GM21367 (cell line): ENCODE data around the gene ITPK1.

ENCODE experiments used
- ATAC-seq: cut with Tn5 transposase; IDR thresholded peaks from one replicate; pipeline ENCODE4 v1.9.1; 2021; ENCODE audit not compliant: unreplicated experiment

The ITPK1 gene

DNA sequence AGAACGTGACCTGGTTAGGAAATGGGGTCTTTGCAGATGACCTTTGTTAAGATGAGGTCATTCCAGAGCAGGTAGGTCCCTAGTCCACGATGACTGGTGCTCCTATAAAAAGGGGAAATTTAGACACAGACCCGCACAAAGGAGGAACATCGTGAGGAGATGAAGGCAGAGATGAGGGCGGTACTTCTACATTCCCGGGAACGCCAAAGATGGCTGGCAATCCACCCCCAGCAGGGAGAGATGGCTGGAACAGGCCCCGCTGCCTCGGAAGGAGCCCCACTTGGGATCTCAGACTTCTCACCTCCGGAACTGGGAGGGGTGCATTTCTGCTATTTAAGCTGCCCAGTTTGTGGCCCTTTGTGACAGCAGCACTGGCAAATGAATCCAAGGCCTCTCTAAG lies 85.0 kb downstream of the ITPK1 start:
- ATAC-seq: no peak

DNA sequence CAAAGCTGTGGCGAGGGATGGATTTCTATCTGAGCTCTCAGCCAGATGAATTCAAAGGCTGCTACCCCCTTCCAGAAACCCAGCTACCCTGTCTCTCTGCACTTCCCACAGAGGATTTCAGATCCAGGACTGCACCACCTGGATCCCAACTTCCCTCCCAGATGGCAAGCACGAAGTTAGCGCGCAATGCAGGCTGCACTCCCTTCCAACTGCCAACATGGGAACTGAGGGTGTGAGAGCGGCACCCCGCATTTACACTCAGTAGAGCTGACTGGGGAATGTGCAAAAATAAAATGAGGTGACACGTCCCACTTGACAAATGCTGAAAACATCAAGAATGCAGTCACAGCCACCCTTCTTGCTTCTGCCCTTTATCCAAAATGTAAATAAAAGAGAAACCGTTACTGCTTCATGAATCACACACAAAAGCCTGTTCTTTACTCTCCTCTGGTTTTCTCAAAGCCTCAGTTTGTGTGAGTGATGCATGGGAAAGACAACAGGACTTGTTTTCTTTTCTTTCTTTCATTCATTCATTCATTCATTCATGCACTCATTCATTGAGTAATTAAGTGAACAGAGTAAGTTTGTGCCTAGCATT lies 85.7 kb downstream of the ITPK1 start:
- no peak for ATAC-seq

DNA sequence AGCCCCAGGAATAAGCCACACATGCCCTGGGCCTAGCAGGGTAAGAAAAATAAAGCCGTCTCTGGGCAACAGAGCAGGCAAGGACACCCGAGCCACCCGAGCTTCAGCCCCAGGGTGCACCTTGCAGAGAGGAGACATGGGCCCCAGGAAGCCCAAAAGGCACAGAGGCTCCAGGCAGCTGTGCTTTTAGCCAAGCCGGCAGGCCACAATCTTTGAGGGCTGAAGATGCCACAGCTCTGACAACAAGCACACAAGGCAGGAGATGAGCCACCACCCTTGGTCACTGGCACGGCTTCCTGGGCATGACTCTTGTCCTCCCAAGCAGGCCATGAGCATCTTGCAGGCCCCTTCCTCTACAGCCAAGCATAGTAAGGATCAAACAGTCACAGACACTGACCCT lies 86.3 kb downstream of the ITPK1 start:
- ATAC-seq: no peak

DNA sequence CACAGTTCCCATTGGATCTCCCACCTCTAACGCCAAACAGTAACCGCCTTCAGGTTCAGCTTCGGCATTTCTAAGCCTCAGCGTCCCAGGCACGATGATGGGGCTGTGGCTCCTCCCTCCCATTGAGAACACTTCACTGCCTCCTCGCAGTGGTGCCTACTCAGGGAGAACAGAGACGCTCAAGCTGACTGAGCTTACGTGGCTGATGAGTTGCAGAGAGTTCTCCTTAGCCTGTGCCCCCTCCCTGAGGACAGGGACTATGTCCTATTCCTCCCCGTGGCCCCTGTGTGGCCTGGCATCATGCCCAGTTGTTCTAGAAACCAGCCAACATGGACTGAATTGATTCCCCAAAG lies 87.0 kb downstream of the ITPK1 start:
- no peak for ATAC-seq

DNA sequence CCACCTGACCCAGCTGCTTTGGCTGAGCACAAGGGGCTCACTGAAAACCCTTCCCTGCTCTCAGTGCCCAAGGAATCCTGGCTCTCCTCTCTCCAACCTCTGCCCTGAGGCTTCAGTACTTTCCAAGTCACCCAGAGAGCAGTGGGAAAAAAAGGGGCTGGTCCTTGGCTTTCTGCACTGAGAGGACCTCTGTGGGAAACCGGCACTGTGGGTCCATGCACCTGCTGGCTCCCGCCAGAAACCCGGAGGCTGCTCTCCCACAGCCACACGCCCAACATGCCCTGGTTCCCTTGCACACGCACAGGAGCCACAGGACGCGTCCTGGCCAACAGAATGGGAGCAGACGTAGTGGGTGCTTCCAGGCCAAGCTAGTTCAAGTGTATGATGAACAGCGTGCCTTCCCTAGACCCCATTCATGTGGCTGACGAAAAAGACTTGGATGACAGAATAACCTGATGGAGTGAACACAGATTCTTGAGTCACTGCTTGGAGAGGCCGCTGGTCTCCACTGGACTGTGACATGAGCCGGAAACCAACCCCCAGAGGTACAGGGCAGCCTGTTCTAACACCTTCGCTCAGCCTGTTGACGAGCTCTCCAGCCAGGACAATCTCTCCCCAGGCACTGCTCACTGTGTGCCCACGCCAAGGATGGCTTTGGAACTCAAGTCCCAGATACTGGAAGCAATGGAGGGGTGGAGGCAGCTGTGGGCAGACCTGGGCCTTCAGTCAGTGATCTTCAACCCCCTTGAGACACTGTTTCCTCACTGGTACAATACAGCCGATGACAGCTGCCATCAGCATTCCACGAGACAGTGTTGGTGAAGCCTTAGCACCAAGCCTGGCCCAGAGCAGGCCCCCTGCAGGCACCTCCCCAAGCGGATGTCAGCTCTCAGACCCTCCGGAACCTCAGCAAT lies 87.7 kb downstream of the ITPK1 start:
- ATAC-seq: no peak

DNA sequence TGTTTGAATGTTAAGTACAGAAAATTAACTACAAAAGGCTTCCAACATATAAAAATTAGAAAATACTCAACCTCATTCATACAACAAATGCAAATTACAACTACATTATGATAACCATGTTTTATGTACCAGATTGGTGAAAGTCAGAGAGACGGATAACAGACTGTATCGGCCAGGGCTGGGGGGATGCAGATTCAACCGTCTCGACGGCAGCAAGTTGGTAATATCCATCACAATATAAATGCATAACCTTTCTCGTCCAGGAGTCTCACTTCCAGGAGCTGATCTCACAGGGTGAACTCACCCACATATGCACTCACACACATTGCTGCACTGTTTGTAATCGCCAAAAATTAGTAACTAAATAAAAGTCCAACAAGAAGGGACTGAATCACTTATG lies 89.4 kb downstream of the ITPK1 start:
- no peak for ATAC-seq

DNA sequence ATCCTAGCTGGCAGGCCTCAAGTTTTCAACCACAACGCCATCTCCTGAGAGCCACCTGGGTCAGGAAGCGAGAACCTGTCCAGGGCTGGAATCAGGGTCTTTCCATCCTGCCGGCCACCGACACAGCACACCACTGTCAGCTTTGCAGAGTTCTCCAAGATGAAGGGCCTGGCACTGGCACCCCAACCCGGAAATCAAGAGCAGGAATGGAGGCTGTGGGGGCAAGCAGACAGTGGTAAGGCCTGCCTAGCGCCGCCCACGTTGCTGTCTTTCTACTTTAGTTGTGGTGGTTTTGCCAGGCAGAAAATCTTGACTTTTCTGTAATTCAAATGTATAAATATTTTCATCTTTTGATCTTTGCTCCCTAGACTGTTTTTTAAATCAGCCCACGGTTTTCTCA lies 90.7 kb downstream of the ITPK1 start:
- no peak for ATAC-seq

DNA sequence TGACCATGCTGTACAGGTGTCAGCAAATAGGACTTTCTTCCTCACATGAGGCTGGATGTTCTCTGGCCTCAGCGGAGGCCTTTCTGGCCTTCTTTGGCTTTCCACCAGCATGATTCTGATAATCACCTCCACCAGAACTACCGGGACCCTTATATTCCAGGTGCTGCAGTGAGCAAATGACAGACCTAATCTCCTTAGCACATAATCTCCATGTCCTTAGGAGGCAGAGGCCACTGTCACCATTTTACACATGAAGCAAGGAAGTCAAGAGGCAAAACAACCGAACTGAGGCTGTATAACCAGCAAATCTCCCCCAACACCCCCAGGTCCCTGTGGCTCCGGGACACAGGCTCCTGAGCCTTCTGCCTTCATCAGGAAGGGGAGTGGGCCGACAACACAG lies 91.2 kb downstream of the ITPK1 start:
- no peak for ATAC-seq

DNA sequence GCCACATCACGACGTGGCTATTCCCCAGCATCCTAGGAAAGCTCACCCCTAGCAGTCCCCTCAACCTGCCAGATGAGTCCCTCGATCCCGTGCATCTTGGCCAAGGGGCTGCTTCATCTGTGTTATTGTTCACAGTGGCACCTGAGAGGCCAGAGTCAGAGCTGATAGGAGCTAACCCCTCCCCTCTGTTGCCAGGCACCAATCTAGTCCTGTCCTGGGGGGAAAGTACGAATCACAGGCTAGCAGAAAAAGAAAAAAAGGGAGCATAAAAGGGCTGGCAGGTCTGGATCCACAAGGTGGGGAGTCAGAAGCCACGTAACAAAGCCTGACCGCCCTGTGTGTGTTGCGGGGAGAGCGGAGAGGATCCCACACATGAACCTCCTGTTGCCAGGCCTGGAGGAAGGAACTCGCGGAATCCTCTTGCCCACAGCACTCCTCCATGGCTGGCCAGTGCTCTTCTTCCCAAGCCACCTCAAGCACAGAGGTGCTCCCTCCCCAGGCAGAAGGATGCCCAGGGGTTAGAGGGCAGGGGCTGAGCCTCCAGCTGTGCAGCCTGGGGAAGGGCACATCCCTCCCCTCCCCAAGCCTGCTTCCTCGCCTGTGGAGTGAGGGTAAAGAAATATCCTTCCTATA lies 91.8 kb downstream of the ITPK1 start:
- ATAC-seq: no peak

DNA sequence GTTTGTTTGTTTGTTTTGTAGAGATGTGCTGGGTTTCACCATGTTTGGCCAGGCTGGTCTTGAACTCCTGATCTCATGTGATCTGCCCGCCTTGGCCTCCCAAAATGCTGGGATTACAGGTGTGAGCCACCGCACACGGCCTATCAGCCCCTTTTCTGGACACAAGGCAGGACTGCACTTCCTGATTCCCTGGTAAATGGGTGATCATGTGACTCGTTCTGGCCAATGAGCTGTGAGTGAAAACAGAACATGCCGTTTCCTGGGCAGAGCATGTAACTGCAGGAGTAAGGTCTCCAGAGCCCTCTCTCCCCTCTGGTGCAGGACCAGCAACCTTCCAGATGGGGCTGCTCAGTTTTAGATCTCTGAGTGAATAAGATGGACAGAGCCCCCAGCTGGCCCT lies 92.7 kb downstream of the ITPK1 start:
- ATAC-seq: no peak

DNA sequence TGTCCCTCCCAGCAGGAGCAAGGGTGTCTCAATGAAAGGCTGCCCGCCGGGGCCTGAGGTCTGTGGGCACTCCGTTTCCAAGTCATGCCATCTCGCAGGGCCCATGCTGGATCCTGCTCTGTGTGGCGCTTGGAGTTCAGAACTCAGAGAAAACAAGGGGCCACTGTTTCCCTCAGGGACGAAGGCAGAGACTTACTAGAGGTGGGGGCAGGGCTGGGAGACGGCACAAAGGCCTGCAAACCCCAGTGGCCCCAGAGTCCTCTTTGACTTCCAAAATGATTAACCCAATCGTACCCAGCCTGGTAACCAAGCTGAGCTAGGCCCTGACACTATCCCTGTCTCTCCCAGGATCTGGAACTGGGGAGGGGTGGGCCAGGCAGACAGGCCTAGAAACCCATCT lies 95.8 kb downstream of the ITPK1 start:
- ATAC-seq: no peak

DNA sequence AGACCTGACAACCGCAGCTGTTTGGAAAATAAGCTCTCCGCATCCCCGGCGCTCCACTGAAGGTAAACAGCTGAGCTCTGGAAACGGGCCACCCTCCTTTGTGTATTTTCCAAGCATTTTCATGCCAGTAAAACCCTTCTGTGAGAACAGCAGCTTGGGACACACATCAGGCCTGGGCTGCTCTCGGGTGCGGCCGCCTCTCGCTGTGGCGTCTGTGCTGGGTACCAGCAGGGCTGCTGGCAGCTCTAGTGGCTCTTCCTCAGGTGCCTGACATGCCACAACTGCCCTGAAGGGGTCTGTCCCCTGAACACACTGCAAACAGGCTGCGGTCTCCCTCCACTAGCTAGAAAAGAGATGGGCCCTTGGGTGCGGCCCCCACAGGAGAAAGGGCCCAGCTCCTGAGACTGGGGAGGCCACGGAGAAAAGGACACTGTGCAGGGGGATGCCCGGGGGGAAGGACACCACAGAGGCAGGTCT lies 96.3 kb downstream of the ITPK1 start:
- ATAC-seq: no peak

DNA sequence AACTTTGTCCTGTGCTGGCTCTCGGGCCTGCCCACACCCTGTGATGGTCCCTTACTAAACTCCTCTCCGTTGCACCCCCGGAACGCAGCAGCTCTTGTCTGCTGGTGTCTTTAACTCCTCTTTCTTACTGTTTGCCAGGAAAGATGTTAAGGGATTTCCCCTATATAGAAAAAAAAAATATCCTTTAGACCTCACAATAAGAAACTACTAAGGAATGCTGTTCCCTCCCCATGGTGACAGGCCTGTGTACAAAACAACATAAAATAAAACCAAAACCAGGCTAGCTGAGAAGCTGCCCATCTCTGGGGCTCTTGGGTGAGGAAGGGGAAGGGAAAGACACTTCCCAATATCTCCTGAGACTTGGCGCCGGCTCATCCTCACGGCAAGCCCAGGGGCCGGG lies 97.4 kb downstream of the ITPK1 start:
- ATAC-seq: no peak

DNA sequence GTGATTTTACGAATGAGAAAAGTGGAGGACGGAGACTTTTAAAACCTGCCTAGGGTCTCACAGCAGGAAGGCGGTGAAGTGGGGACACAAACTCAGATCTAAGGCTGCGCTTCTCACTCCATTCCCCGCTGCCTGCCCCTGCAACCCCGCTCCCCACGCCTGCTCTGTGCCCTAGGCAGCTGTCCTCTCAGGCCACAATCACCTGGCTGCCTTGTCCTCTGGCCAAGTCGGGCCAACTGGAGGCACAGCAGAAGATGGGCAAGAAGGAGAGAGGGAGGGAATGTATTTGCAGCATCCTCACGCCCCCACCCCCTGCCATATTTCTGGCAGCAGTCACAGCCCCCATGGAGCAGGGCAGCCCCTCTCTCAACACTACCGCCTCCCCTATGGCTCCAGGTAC lies 97.8 kb downstream of the ITPK1 start:
- ATAC-seq: no peak

DNA sequence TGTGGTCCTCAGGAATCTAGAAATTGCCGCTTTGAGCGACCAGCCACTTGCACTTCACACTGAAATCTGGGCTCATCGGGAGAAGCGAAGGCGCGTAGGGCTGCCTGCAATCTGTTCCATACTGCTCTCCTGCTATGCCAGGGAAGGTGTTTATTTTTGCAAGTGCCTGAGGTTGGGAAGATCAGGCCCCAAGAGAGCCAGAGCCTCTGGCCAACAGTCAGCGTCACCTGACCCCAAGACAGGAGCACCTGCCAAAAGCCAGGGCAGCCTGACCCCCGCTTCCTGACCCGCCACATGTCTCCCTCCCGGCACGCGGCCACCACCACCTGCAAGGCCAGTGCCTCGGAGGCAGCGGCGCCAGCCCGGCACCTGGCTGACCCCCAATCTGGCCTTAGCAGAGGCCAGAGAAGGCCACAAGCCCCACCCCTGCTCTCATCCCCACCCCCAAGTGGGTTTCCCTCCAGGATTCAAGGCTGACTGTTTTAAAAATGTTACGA lies 98.4 kb downstream of the ITPK1 start:
- ATAC-seq: no peak

DNA sequence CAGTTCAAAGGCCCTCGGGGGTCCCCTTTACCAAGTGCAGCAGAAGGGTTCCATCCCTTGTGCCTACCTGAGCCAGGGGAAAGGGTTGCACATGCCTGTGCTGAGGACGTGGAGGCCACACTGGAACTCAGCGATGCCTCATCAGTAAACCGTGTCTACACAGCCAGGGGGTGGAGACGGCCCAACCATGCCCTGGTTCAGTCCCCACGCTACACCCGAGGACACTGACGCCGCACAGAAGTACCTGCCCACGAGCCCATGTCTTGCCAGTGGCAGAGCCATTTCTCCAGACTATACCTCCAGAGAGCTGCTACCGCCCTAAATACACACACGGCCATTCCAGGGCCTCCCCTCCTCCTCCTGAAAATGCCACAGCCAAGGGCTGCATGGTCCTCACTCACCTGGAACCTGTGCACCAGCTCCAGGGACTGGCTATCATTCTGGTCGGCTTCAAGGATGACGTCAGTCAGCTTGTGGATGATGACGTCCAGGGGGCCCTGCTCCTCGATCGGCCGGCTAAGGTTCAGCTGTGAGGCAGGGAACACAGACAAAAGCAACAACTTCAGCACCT lies 99.4 kb downstream of the ITPK1 start:
- no peak for ATAC-seq

DNA sequence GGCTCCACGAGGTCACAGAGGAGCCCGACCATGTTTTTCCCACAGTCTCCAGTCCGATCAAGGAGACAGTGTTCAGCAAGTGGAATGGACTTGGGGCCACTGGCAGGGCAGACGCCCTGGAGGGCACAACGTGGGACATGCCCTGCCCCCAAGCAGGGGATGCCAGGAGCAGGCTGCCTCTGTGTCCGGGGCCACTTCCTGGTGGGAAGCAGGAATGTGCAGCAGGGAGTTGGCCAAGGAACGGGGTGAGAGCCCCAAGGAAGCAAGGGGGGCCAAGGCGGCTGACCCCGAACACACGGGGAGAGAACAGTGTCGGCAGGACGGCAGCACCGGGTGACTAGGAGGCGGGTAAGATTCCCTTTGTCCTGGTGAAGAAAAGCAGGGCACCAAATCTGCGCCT lies 100.2 kb downstream of the ITPK1 start:
- no peak for ATAC-seq

DNA sequence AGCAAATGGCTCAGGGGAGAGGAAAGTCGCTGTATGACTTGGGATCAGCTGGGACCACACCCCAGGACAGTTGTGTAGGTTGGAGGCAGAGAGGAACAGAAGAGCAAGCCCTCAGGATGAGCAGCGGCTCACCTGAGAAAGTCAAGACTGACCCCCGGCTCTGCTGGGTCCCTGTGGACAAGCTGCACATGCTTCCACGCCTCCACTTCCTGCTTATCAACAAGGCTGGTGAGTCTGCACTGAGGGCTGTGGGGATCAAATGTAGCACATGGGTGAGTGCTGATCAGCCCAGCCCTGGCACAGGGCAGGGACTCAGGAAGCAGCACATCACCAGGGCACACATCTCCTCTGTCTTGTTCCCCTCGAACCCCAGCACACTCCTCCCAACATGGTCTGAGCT lies 100.7 kb downstream of the ITPK1 start:
- no peak for ATAC-seq

DNA sequence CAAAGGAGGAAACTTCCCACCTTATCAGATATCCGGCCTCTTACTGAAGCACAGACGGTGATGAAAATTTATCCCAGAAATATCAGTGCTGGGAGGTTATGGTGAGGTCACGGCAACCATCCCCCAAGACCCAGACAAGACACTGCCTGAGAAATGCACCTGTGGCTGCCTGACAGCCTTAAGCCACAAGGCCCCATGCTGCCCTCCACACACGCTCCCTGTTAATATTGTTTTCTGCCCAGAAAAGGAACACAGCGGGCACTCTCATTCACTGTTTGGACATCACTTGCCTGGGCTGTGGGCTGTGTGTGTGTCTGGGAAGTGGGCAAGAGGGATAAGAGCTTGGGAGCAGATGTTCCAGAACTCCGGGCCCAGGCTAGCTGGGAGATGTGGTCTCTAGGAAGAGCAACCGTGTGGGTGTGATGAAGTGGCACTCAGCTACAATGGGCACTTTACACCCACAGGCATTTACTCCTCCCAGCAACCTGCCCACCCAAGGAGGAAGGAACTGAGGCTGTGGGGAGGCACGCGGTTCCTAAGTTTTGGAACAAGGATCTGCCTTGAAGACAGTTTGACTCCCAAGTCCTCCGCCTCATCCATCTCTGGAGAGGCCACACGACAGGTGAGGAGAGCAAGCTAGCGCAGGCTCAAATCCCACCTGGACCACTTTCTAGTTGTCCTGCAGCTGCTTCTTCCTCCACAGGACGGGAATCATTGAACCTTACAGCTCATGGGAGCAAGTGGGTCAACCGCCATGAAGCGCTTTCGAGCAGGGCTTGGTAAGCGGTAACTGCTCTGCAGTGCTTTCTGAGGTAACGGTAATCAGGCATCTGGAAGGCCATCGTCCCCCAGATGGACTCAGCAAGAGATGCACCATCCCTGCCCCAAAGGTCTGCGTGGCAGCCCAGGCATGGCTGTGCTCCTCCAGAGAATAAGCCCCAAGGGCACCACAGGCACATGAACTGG lies 101.4 kb downstream of the ITPK1 start:
- ATAC-seq: no peak

DNA sequence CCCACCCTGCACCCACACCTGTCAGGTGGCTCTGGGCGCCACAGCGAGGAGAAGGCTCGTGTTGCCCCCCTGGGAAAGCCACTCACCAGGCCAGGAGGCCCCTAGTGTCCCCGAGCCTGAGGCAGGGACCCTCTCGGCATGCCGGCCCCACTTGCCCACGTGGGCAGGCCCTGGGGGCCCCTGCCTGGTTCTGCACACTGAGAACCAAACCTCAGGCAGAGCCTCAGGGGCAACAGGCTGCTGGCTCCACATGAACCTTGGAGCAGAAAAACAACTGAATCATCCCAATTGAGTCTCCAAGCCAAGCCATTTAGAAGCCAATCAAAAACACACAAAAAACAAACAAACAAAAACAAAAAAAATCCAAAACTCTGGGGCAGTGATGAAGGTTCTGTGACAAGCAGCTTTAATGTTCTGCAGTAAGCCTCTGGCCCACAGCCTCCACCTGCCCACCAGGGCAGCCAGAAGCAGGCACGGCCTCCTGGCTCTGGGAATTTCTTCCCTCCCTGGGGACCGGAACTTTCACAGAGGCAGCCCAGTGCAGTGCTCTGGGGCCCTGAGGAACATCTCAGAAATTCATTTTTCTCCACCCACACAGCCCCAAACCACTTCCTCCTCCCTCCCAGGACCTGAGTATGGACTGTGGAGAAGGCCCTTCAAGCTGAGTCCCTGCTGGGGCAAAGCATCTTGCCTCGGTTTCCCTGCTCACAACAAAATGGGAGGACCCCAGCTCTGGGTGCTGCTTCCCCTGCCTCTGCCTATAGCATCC lies 102.6 kb downstream of the ITPK1 start:
- no peak for ATAC-seq
